ENCODE measurements around the gene MCRIP2. TPM values are rescaled to one million over a fixed set of nuclear protein-coding genes. Genes with fewer than 3 reads are reported as not detected.

Gene MCRIP2
- total and polyA plus RNA-seq, 9 of the 15 experiments (the other 6 are each of a cell fraction or from before 2014, with no cell fraction given) = 0.80 to 120 (median 35.2) TPM

GRCh38 chr16:674968-675883 lies 33.6 kb downstream of the MCRIP2 start, which contains the start of gene RHBDL1 (continued):
- TF ChIP-seq ZNF551 (CRISPR knock-in tag; IDR thresholded peaks at IDR 0.05) (no peak), ZNF431 (CRISPR knock-in tag; IDR thresholded peaks at IDR 0.05) (no peak), ZNF217 (CRISPR knock-in tag; IDR thresholded peaks at IDR 0.05) (no peak), ZSCAN29 (IDR thresholded peaks at IDR 0.05) (no peak), ZNF311 (CRISPR knock-in tag; IDR thresholded peaks at IDR 0.05) (no peak), XRCC4 (IDR thresholded peaks at IDR 0.05; ENCODE audit: extremely low read depth, insufficient read depth, insufficient read length) (no peak), ZNF695 (CRISPR knock-in tag; IDR thresholded peaks at IDR 0.05) (no peak), RBM15 (IDR thresholded peaks at IDR 0.05; ENCODE audit: insufficient read depth, low read length) (no peak), ARID3A (IDR thresholded peaks at IDR 0.05; ENCODE audit: borderline replicate concordance, low read depth, low read length) (no peak), FOXK1 (CRISPR knock-in tag; IDR thresholded peaks at IDR 0.05; ENCODE audit: borderline replicate concordance) (no peak), BHLHE40 (IDR thresholded peaks at IDR 0.05; ENCODE audit: low read length) (0 out of 2 replicates have a peak, but pooled peaks have one; percentile 0), MED1 (CRISPR knock-in tag; IDR thresholded peaks at IDR 0.05; ENCODE audit: borderline replicate concordance) (no peak), BDP1 (IDR thresholded peaks at IDR 0.05; ENCODE audit: insufficient read depth, insufficient read length) (no peak), ZNF165 (CRISPR knock-in tag; IDR thresholded peaks at IDR 0.05; ENCODE audit: borderline replicate concordance) (no peak), HDAC1 (IDR thresholded peaks at IDR 0.05) (peak; percentile 82 to 85; a peak in 3 of 4 replicates), CEBPG (CRISPR knock-in tag; IDR thresholded peaks at IDR 0.05) (no peak; the same call in 1 of the 2 replicates), CEBPG (tag; conservative IDR thresholded peaks at IDR 0.05 in 1 of 2, IDR thresholded peaks at IDR 0.05 in 1 of 2) (no peak), NFATC3 (IDR thresholded peaks at IDR 0.05) (no peak), MTA2 (IDR thresholded peaks at IDR 0.05; ENCODE audit: low read depth) (no peak), CCNT2 (IDR thresholded peaks at IDR 0.05; ENCODE audit: borderline replicate concordance, extremely low read depth, insufficient read length, low read depth, low read length) (no peak), GABPB2 (CRISPR knock-in tag; conservative IDR thresholded peaks at IDR 0.05) (no peak), EP300 (IDR thresholded peaks at IDR 0.05; ENCODE audit: low read length) (no peak), ZBTB1 (CRISPR knock-in tag; IDR thresholded peaks at IDR 0.05; ENCODE audit: borderline replicate concordance, low read depth) (no peak), ZNF263 (CRISPR knock-in tag; IDR thresholded peaks at IDR 0.05; ENCODE audit: borderline replicate concordance) (0 out of 2 replicates have a peak, but pooled peaks have one; percentile 65), HDGF (IDR thresholded peaks at IDR 0.05) (peak; percentile 88)
- TF ChIP-seq, protein P1, sequence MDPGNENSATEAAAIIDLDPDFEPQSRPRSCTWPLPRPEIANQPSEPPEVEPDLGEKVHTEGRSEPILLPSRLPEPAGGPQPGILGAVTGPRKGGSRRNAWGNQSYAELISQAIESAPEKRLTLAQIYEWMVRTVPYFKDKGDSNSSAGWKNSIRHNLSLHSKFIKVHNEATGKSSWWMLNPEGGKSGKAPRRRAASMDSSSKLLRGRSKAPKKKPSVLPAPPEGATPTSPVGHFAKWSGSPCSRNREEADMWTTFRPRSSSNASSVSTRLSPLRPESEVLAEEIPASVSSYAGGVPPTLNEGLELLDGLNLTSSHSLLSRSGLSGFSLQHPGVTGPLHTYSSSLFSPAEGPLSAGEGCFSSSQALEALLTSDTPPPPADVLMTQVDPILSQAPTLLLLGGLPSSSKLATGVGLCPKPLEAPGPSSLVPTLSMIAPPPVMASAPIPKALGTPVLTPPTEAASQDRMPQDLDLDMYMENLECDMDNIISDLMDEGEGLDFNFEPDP (CRISPR knock-in tag; IDR thresholded peaks at IDR 0.05) = no peak
- TF ChIP-seq, protein P2, sequence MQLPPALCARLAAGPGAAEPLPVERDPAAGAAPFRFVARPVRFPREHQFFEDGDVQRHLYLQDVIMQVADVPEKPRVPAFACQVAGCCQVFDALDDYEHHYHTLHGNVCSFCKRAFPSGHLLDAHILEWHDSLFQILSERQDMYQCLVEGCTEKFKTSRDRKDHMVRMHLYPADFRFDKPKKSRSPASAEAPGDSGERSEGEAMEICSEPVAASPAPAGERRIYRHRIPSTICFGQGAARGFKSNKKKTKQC (CRISPR knock-in tag; IDR thresholded peaks at IDR 0.05) = 0 out of 2 replicates have a peak, but pooled peaks have one; percentile 19
